Fibroblast of peridontal ligament (primary cell): ENCODE data around the gene MRTFA.
A peak's percentile ranks its signal among the peaks of the same experiment; 100 is the strongest.
"Not testable (repeated sequence)": the region's sequence is repeated elsewhere in the genome, so short reads cannot be mapped to it uniquely, and the experiment has no call there.

Experiments
- DNase-seq: peaks from one replicate; pipeline ENCODE4 v3.0.0-alpha.2; 2010; ENCODE audit errors: extremely low read depth

The MRTFA gene

GRCh38 chr22:40395607-40396006 lies 240.9 kb downstream of the MRTFA start:
- DNase-seq: no peak

GRCh38 chr22:40394607-40395006 lies 241.9 kb downstream of the MRTFA start:
- no peak for DNase-seq

- no peak for DNase-seq
Measured at GRCh38 chr22:40392618-40393017, 243.9 kb downstream of the MRTFA start.

- DNase-seq: no peak
Measured at GRCh38 chr22:40391417-40391816, 245.1 kb downstream of the MRTFA start.

- no peak for DNase-seq
Measured at GRCh38 chr22:40388231-40388630, 248.3 kb downstream of the MRTFA start.

DNA sequence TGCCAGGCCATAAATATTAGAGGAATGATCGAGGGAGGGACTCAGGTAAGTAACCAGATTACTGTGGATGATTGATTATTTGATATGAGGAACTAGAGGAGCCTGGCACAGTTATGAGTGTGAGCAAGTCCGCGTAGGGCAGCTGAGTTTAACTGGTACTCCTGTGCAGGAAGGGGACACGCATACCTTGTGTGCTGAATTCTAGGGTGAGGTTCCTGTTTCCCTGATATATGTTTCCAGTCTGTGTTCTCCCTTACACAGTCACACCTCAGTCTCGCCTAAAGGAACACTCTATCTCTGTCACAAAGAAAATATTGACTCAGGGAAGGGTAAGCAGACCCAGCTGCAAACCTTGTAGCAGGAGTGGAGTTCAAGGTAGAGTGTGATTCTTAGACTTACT lies 248.8 kb downstream of the MRTFA start:
- no peak for DNase-seq

DNA sequence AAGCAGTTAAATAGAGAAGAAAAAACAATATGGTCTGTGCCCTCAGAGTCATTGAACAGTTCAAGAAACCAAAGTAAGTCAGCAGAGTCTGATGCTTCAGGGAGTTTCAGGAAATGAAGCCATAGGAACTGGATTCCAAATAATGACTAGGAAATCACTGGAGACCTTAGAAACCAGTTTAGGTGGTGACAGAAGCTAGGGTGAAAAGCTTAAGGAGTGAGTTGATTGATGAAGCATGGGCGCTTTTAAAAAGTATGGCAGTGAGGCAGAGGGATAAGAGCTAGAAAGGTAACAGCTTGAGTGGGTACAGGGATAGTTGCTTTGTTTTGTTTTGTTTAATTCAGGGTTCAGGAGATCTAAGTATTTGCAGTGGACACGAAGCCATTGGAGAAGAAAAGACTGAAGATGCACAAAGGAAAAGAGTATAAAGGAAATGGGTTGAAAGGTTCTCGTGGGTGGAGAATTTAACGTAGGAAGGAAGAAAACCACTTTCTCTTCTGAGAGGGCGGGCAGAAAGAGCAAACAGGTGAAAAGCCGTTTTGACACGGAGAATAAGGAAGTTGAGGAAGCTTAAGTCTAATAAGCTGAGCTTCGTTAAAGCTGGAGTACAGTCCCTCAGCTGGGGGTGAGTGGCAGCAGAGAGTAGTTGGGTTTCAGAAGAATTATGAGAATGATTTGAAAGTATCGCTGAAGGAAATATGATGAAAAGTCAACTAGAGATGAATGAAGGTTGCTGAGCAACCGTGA lies 251.3 kb downstream of the MRTFA start:
- DNase-seq: no peak

GRCh38 chr22:40383905-40384304 lies 252.6 kb downstream of the MRTFA start:
- DNase-seq: peak; percentile 77

GRCh38 chr22:40381461-40381860 lies 255.1 kb downstream of the MRTFA start:
- DNase-seq: no peak

DNA sequence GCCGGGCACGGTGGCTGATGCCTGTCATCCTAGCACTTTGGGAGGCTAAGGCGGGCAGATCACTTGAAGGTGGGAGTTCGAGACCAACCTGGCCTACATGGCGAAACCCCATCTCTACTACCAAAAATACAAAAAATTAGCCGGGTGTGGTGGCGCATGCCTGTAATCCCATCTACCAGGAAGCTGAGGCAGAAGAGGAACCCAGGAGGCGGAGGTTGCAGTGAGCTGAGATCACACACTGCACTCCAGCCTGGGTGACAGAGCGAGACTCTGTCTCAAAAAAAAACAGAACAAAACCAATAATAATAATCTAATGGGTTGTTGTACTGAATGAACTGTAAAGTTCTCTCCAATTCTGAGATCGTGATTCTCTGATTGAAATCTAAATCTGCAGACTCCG lies 258.1 kb downstream of the MRTFA start:
- not testable (repeated sequence) for DNase-seq

DNA sequence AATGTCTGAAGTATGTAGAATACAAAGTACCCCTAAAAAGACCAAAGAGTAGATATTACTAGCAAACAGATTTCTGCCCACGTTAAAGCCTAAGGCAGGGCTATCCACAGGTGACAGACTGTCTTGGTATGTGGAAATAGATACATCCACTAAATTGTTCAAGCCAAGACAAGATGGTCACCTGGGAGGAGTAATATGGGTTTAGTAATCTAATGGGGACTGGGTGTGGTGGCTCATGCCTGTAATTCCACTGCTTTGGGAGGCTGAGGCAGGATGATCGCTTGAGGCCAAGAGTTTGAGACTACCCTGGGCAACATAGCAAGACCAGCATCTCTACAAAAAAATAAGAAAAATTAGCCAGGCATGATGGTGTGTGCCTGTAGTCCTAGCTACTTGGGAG lies 258.6 kb downstream of the MRTFA start:
- no peak for DNase-seq

DNA sequence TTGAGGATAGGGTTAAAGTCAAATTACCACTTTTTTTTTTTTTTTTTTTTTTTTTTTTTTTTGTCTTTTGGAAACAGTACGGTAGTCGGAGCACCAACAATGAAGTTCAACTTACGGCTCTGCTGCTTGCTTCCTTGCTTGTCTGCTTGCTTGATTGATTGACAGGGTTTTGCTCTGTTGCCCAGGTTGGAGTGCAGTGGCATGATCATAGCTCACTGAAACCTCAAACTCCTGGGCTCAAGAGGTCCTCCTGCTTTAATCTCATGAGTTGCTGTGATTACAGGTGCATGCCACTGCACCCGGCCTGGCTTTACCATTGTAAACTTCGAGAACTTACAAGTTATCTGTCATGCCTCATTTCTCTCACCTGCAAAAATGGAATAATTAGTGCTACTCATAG lies 260.4 kb downstream of the MRTFA start:
- DNase-seq: no peak

DNA sequence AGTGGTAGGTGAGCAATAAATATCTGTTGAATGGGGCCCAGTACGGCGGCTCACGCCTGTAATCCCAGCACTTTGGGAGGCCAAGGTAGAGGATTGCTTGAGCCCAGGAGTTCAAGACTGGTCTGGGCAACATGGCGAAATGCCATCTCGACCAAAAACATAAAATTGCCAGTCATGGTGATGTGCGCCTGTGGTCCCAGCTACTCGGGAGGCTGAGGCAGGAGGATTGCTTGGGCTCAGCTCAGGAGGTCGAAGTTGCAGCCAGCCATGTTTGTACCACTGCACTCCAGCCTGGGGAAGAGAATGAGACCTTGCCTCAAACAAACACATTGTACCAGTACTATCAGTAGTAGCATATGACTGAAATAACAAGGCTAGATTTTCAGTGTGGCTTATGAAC lies 262.0 kb downstream of the MRTFA start:
- DNase-seq: no peak

DNA sequence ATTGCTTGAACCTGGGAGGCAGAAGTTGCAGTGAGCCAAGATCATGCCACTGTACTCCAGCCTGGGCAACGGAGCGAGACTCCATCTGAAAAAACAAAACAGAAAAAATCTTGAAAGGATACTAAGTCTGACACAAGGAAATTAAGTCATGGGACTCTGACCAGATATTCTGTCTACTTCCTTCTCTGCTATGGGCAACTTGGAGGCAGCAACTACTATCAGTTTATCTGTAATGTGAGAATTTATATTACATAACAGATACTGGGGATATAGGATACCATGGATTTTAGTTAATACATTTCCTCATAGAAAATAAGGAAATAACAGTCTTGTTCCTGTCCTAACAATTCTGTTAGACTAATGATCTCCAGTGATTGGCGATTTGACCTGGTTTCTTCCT lies 267.7 kb downstream of the MRTFA start:
- DNase-seq: no peak

- DNase-seq: no peak
Measured at GRCh38 chr22:40368016-40368415, 268.5 kb downstream of the MRTFA start.

DNA sequence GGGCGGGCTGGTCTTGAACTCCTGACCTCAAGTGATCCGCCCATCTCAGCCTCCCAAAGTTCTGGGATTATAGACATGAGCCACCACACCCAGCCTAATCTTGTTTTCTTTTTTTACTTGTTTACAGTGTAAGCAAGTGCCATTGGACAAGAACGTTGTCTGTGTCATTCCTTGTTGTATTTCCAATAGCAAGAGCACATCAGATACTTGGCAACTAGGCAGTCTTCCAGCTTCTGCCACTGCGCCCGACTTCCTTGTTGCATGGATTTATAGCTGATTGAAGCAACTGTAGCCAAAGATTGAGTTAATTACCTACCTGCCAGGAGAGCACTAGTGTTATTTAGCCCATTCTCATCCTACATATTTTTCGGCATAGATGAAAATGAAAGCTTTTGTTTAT lies 269.2 kb downstream of the MRTFA start:
- DNase-seq: no peak

DNA sequence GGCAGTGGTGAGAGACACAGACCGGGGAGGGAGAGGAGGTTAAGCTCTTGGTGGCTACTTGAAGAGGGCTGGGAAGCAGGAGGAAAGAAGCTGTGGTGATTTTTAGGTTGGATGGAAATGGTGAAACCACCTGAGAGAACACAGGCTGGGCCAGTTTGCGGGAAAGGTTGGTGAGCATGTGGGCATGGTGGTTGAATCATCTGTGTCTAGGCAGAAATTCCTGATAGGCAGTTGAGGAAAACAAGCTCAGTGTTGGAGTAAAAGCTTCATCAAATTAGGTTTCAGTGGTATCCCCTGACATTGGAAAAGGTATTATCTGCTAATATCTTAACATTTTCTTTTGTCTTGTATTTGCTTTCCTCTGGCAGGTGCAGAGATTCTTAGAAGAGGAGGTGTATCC lies 270.5 kb downstream of the MRTFA start:
- no peak for DNase-seq

DNA sequence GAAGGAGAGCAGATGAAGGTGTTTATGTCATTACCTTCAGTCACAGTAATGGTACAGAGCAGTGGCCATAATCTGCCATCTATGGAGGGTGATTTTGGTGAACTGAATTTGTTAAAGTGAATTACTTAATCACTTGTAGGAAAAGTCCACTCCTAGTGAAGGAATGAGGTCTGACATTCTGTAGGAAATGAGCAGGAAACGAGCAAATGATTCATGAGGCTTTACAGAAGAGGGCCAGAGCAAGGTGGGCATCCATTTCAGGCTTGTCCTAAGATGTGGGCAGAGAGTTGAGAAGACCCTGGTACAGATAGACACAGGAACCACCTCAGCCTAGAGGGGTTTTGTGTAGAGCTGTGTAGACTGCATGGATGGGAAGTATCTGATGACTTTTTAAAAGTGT lies 272.1 kb downstream of the MRTFA start:
- no peak for DNase-seq

GRCh38 chr22:40363059-40363458 lies 273.5 kb downstream of the MRTFA start:
- peak; percentile 65 for DNase-seq

- DNase-seq: no peak
Measured at GRCh38 chr22:40361100-40361499, 275.4 kb downstream of the MRTFA start.
